Mesenchymal stem cell (in vitro differentiated cells and primary cell): ENCODE data around the gene PCNX2.

Source experiments
- DNase-seq: peaks from one replicate; pipeline ENCODE4 v3.0.0-alpha.2; 2013
- H2AFZ ChIP-seq: one replicate; pipeline ENCODE4 v1.6.1; 2013; ENCODE audit warnings: low read depth, mild to moderate bottlenecking, control low read depth, inconsistent platforms, low read length, moderate library complexity
- H2AK5ac ChIP-seq: 2 replicates; pipeline ENCODE4 v1.6.1; 2013; ENCODE audit warnings: low read length, moderate library complexity, mild to moderate bottlenecking, inconsistent platforms; ENCODE audit not compliant: severe bottlenecking
- H2BK120ac ChIP-seq: one replicate; pipeline ENCODE4 v1.6.1; 2013; ENCODE audit warnings: low read depth, mild to moderate bottlenecking, inconsistent platforms, low read length, moderate library complexity
- H2BK12ac ChIP-seq, 2 experiments: one replicate each; pipeline ENCODE4 v1.6.1; 2013; ENCODE audit warnings: inconsistent platforms in 2 of 2, low read length in 2 of 2, mild to moderate bottlenecking in 2 of 2, moderate library complexity in 2 of 2, control low read depth in 1 of 2
- H2BK15ac ChIP-seq: one replicate; pipeline ENCODE4 v1.6.1; 2013; ENCODE audit warnings: mild to moderate bottlenecking, low read depth, inconsistent platforms; ENCODE audit not compliant: poor library complexity, severe bottlenecking
- H2BK5ac ChIP-seq: 2 replicates; pipeline ENCODE4 v1.6.1; 2013; ENCODE audit warnings: low read depth, mild to moderate bottlenecking, low read length, control low read depth, inconsistent platforms; ENCODE audit not compliant: poor library complexity, severe bottlenecking
- H3K14ac ChIP-seq, 2 experiments: one replicate each; pipeline ENCODE4 v1.6.1; 2013; ENCODE audit warnings: inconsistent platforms in 2 of 2, low read length in 2 of 2, control low read depth in 1 of 2, mild to moderate bottlenecking in 1 of 2, moderate library complexity in 1 of 2
- H3K18ac ChIP-seq, 2 experiments: one replicate each; pipeline ENCODE4 v1.6.1; 2013; ENCODE audit warnings: inconsistent platforms in 2 of 2, low read length in 2 of 2, control low read depth in 1 of 2, low read depth in 1 of 2, mild to moderate bottlenecking in 1 of 2
- H3K23ac ChIP-seq, 2 experiments: one replicate each; pipeline ENCODE4 v1.6.1; 2013; ENCODE audit warnings: inconsistent platforms in 2 of 2, low read length in 2 of 2, mild to moderate bottlenecking in 2 of 2, moderate library complexity in 2 of 2, control low read depth in 1 of 2
- H3K27ac ChIP-seq: 2 replicates; pipeline ENCODE4 v1.5.1; 2013; ENCODE audit warnings: mild to moderate bottlenecking, moderate library complexity, low read length, control low read depth, inconsistent platforms; ENCODE audit not compliant: poor library complexity, severe bottlenecking
- H3K27me3 ChIP-seq, 2 experiments: 2 replicates each; pipeline versions ENCODE4 v1.6.1 to v1.7.0; 2013; ENCODE audit warnings: low read length in 2 of 2, mild to moderate bottlenecking in 2 of 2, moderate library complexity in 2 of 2, control low read depth in 1 of 2, inconsistent platforms in 1 of 2; ENCODE audit not compliant: control insufficient read depth in 1 of 2, insufficient read depth in 1 of 2
- H3K36me3 ChIP-seq, 2 experiments: 2 replicates each; pipeline versions ENCODE4 v1.6.1 to v1.7.0; 2013; ENCODE audit warnings: low read length in 2 of 2, control low read depth in 1 of 2, inconsistent platforms in 1 of 2, low read depth in 1 of 2, mild to moderate bottlenecking in 1 of 2; ENCODE audit not compliant: insufficient read depth in 2 of 2, control insufficient read depth in 1 of 2
- H3K4ac ChIP-seq, 2 experiments: one replicate each; pipeline ENCODE4 v1.6.1; 2013; ENCODE audit warnings: inconsistent platforms in 2 of 2, low read length in 2 of 2, mild to moderate bottlenecking in 2 of 2, moderate library complexity in 2 of 2, control low read depth in 1 of 2, low read depth in 1 of 2
- H3K4me1 ChIP-seq: 2 replicates; pipeline ENCODE4 v1.6.1; 2013; ENCODE audit warnings: low read depth, low read length, control low read depth; ENCODE audit not compliant: control insufficient read depth, insufficient read depth
- H3K4me2 ChIP-seq: 2 replicates; pipeline ENCODE4 v1.6.1; 2013; ENCODE audit warnings: low read length, mild to moderate bottlenecking, inconsistent platforms; ENCODE audit not compliant: poor library complexity, severe bottlenecking
- H3K4me3 ChIP-seq, 2 experiments: 2 replicates each; pipeline versions ENCODE4 v1.5.1 to v1.7.0; 2013; ENCODE audit warnings: low read length in 2 of 2, mild to moderate bottlenecking in 2 of 2, control low read depth in 1 of 2, low read depth in 1 of 2; ENCODE audit not compliant: insufficient read depth in 1 of 2
- H3K79me1 ChIP-seq: replicated peaks from 2 replicates; pipeline ENCODE4 v1.6.1; 2013; ENCODE audit warnings: mild to moderate bottlenecking, control low read depth, low read length, inconsistent platforms; ENCODE audit not compliant: poor library complexity, severe bottlenecking
- H3K9ac ChIP-seq: 2 replicates; pipeline ENCODE4 v1.7.0; 2013; ENCODE audit warnings: mild to moderate bottlenecking, low read length, moderate library complexity
- H3K9me3 ChIP-seq: 2 replicates; pipeline ENCODE4 v1.7.0; 2013; ENCODE audit warnings: mild to moderate bottlenecking, low read length; ENCODE audit not compliant: control insufficient read depth
- H4K8ac ChIP-seq: one replicate; pipeline ENCODE4 v1.6.1; 2013; ENCODE audit warnings: inconsistent platforms, mild to moderate bottlenecking, low read length, moderate library complexity
- H4K91ac ChIP-seq: one replicate; pipeline ENCODE4 v1.6.1; 2013; ENCODE audit warnings: mild to moderate bottlenecking, low read length, inconsistent platforms
- WGBS: methylation state at CpG from one replicate; pipeline ENCODE4 v1.1.7; 2013; ENCODE audit warnings: mixed read lengths; 5-methylcytosine and 5-hydroxymethylcytosine counted together

The PCNX2 gene

DNA sequence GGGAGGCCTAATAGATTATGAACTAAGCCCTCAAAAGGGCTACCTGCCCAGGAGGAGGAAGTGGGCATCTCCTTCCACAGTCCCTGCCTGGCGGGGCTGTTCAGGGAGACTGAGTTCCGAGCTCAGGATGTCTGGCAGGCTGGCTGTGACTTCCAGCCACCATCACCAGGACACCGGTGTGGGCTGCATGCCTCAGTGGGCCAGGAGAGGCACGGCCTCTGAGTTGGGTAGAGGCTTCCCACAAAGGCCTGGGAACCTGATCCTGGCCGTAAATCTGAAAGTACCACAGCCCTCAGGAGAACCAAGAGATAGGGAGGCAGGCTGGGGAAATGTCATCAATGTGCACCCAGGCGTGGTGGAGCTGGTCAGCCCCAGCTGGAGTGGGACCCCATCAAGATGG, 316.0 kb downstream of the PCNX2 start:
- Histone ChIP-seq H2BK5ac (no peak overlapping the region), H3K9ac (no peak overlapping the region), H3K9me3 (peaks cover 2% of the 10 kb centered on the region), H2AFZ (no peak overlapping the region), H3K4ac (no peak overlapping the region), H3K23ac (no peak overlapping the region), H2BK120ac (no peak overlapping the region), H3K27me3 (no peaks in the 10 kb centered on the region), H2BK12ac (no peak overlapping the region), H3K14ac (peak overlapping the region in 1 of 2 experiments; percentile 7), H3K4me2 (no peak overlapping the region), H2AK5ac (peak overlapping the region; percentile 50), H3K18ac (no peak overlapping the region), H3K79me1 (peaks cover 7% of the 10 kb centered on the region), H2BK15ac (no peak overlapping the region), H4K8ac (no peak overlapping the region), H3K27ac (no peak overlapping the region), H3K4me3 (no peak overlapping the region), H4K91ac (no peak overlapping the region), H3K36me3 (peaks cover 40 to 43% of the 10 kb centered on the region in 2 experiments), H3K4me1 (peaks cover 13% of the 10 kb centered on the region)
- no peak for DNase-seq
- 97% methylated on average over 6 of the region's 6 CpGs for WGBS

DNA sequence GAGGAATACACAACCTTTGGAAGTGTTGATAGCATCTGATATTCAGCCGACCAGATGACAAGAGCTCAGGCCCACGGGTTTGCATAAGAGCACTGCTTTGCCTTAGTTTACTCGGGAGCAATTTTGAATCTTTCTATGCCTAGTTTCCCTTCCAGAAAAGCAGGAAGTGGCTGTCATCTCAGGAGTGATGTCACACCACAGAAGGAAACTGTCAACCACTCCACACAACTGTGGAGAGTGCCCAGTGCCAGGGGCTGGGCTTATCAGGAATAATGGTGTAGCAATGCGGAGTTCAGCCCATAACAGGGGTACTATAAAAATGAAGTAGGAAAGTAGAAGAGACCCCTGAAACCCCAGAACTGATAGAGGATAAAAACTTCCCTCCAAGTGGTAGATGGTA, 316.7 kb downstream of the PCNX2 start:
- Histone ChIP-seq H3K9ac (no peak overlapping the region), H3K36me3 (peaks cover 36 to 40% of the 10 kb centered on the region in 2 experiments), H2BK12ac (no peak overlapping the region), H4K8ac (no peak overlapping the region), H3K18ac (no peak overlapping the region), H2BK5ac (no peak overlapping the region), H3K14ac (no peak overlapping the region), H3K27me3 (no peaks in the 10 kb centered on the region), H2BK15ac (no peak overlapping the region), H3K4me3 (no peak overlapping the region), H3K4me2 (no peak overlapping the region), H3K4ac (no peak overlapping the region), H3K4me1 (peaks cover 13% of the 10 kb centered on the region), H2BK120ac (no peak overlapping the region), H3K79me1 (peaks cover 6% of the 10 kb centered on the region), H3K27ac (no peak overlapping the region), H2AFZ (no peak overlapping the region), H3K9me3 (peaks cover 9% of the 10 kb centered on the region), H2AK5ac (no peak overlapping the region), H4K91ac (no peak overlapping the region), H3K23ac (no peak overlapping the region)
- WGBS: 68% methylated on average over 4 of the region's 4 CpGs
- DNase-seq: no peak

DNA sequence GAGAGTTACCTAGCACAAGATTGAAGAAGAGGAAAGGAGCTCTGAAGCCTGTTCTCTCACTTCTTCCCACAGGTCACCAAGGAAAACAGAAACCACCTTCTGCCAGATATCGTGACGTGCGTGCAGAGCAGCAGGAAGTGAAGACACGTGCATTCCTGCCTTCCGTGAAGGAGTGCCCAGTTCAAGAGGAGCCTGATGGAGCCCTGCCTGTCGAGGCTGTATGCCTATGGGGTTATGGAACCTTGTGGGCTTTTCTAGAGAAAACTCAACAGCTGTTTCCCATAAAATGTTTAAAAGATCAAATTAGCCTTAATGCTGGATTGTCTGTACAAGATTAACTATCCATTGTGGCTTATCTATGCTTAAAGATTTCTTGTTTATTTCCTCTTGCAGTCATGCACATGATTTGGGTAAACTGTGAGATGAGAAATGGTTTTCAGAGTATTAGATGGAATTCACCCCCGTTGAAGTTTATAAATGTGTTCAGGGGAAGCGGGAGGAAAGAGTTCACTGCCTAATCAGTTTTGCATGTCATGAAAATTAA, 317.4 kb downstream of the PCNX2 start:
- WGBS: 88% methylated on average over 6 of the region's 8 CpGs

DNA sequence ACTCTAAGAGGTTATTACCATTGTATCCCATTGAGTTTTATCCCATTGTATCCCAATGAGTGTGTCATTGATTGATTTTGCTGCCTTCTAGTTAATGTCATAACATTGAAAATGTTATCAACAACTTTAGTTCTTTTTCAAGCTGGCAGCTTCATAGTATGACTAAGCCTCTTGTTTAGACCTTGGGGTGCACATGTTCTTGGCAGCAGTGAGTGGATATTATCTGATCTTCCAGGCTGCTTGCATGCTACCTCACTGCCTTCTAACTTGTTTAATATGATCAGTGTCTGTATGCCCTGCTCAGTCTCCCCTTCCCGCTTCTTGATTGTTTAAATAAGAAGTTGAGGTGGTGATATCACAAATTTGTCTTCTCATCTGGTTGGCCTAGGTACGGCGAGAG, 320.6 kb downstream of the PCNX2 start:
- H3K14ac ChIP-seq: no peak overlapping the region
- peak overlapping the region in 1 of 2 experiments; percentile 19 for H3K4me3 ChIP-seq
- peaks cover 47 to 70% of the 10 kb centered on the region in 2 experiments for H3K36me3 ChIP-seq
- no peak overlapping the region for H2AK5ac ChIP-seq
- H3K4me1 ChIP-seq: peaks cover 4% of the 10 kb centered on the region
- no peak overlapping the region for H2AFZ ChIP-seq
- H3K27ac ChIP-seq: no peak overlapping the region
- no peak overlapping the region for H3K9ac ChIP-seq
- no peak overlapping the region for H2BK12ac ChIP-seq
- no peaks in the 10 kb centered on the region for H3K27me3 ChIP-seq
- no peak overlapping the region for H3K4me2 ChIP-seq
- no peak overlapping the region for H4K8ac ChIP-seq
- no peak overlapping the region for H3K18ac ChIP-seq
- DNase-seq: peak; percentile 38
- peaks cover 34% of the 10 kb centered on the region for H3K9me3 ChIP-seq
- no peak overlapping the region for H2BK15ac ChIP-seq
- H3K23ac ChIP-seq: no peak overlapping the region
- no peak overlapping the region for H2BK120ac ChIP-seq
- H4K91ac ChIP-seq: no peak overlapping the region
- H3K4ac ChIP-seq: no peak overlapping the region
- no peak overlapping the region for H2BK5ac ChIP-seq
- peaks cover 21% of the 10 kb centered on the region for H3K79me1 ChIP-seq
- WGBS: 94% methylated on average over 3 of the region's 3 CpGs

More for the DNA sequence above, 317.4 kb downstream of the PCNX2 start:
- H3K4me1 ChIP-seq: peaks cover 12% of the 10 kb centered on the region
- H3K9me3 ChIP-seq: peaks cover 15% of the 10 kb centered on the region
- H3K36me3 ChIP-seq: peaks cover 31 to 40% of the 10 kb centered on the region in 2 experiments
- no peak overlapping the region for H2BK5ac ChIP-seq
- H3K9ac ChIP-seq: no peak overlapping the region
- no peak overlapping the region for H3K4me2 ChIP-seq
- H3K4ac ChIP-seq: no peak overlapping the region
- H3K27me3 ChIP-seq: no peaks in the 10 kb centered on the region
- H3K18ac ChIP-seq: no peak overlapping the region
- no peak overlapping the region for H2AK5ac ChIP-seq
- peak; percentile 25 for DNase-seq
- no peak overlapping the region for H4K91ac ChIP-seq
- no peak overlapping the region for H2BK120ac ChIP-seq
- peaks cover 6% of the 10 kb centered on the region for H3K79me1 ChIP-seq
- H3K27ac ChIP-seq: no peak overlapping the region
- no peak overlapping the region for H3K14ac ChIP-seq
- H2AFZ ChIP-seq: no peak overlapping the region
- no peak overlapping the region for H3K23ac ChIP-seq
- H2BK15ac ChIP-seq: no peak overlapping the region
- H4K8ac ChIP-seq: no peak overlapping the region
- H2BK12ac ChIP-seq: no peak overlapping the region
- no peak overlapping the region for H3K4me3 ChIP-seq
